ENCODE measurements around the gene TRIM24.

- TF ChIP-seq CTCF (conservative IDR thresholded peaks at IDR 0.05; ENCODE audit: low read length) (no peak), EZH2phosphoT487 (IDR thresholded peaks at IDR 0.05; ENCODE audit: borderline replicate concordance) (no peak)
These were observed 17.5 kb downstream of the TRIM24 start for GRCh38 chr7:138477581-138477980.
